WI38 (cell line): ENCODE measurements around the gene CPLANE2.
"Not testable (repeated sequence)": the region's sequence is repeated elsewhere in the genome, so short reads cannot be mapped to it uniquely, and the experiment has no call there.

Experiments used
- H3K4me3 ChIP-seq: 2 replicates; pipeline ENCODE4 v1.5.1; 2011; ENCODE audit warnings: low read depth, mild to moderate bottlenecking, control low read depth, low read length
- TF ChIP-seq, protein P1 (sequence below): IDR thresholded peaks from 2 replicates; pipeline ENCODE4 v1.5.1; 2012; ENCODE audit warnings: low read depth, mild to moderate bottlenecking, control low read depth, low read length

Gene CPLANE2

DNA sequence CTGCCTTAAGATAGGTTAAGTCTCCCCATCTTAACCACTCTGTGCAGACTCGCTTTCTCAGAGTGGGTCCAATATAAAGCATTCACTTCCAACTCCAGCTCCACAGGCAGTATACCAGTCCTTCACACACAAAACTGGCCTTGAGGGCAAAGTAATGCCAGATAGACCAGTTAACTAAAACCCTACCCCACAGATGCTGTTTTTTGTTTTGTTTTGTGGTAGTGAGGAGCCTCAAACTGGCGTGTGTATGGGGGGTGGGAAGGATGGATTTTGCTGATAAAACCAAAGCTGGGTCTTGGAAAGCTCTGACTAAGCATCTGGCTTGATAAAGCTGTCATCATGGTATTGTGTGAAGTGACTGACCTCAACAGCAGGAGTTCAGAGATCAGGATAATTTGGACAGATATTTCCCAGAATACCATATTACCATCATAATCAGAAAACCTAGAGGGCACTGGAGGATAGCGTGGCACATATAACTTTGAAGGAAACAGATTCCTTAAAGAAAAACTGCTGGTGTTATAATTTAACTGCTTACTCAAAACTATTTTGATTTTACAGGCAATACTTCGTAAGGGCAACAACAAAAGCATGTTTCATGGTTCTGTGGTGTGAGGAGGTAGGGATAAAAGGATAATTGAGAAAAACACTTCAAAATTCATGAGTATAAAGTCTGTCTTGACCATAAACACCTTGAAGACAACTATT, 29.6 kb upstream of the CPLANE2 start:
- TF ChIP-seq, protein P1, sequence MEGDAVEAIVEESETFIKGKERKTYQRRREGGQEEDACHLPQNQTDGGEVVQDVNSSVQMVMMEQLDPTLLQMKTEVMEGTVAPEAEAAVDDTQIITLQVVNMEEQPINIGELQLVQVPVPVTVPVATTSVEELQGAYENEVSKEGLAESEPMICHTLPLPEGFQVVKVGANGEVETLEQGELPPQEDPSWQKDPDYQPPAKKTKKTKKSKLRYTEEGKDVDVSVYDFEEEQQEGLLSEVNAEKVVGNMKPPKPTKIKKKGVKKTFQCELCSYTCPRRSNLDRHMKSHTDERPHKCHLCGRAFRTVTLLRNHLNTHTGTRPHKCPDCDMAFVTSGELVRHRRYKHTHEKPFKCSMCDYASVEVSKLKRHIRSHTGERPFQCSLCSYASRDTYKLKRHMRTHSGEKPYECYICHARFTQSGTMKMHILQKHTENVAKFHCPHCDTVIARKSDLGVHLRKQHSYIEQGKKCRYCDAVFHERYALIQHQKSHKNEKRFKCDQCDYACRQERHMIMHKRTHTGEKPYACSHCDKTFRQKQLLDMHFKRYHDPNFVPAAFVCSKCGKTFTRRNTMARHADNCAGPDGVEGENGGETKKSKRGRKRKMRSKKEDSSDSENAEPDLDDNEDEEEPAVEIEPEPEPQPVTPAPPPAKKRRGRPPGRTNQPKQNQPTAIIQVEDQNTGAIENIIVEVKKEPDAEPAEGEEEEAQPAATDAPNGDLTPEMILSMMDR: no peak
- H3K4me3 ChIP-seq: no peak overlapping the region

DNA sequence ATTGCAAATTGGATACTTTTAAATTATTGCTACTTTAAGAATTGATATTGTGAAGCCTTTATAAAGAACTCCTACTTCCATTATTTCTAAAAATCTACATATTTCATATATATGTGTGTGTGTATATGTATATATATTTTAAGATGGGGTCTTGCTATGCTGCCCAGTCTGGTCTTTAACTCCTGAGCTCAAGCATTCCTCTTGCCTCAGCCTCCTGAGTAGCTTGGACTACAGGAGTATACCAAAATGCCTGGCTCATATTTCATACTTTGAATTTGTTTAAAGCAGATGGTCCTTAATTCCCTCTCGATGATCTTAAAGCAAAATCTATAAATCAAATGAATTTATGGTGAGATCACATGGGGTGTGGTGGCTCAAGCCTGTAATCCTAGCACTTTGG, 25.1 kb upstream of the CPLANE2 start:
- H3K4me3 ChIP-seq: no peak overlapping the region
- TF ChIP-seq, protein P1: no peak

DNA sequence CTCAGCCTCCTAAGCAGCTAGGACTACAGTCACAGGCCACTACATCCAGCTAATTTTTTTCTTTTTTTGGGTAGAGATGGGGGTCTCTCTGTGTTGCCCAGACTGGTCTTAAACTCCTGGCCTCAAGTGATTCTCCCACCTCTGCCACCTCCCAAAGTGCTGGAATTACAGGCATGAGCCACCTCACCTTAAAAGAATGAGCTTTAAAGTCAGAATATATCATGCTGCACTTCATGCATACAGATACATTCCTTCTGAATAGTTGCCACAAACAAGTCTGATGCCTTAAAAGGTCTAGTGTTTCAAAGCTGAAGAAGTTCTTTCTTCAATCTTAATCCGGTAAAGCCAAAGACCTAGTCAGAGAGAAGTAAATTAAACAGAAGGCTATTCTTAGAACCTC, 23.8 kb upstream of the CPLANE2 start:
- H3K4me3 ChIP-seq: no peak overlapping the region
- TF ChIP-seq, protein P1: no peak

DNA sequence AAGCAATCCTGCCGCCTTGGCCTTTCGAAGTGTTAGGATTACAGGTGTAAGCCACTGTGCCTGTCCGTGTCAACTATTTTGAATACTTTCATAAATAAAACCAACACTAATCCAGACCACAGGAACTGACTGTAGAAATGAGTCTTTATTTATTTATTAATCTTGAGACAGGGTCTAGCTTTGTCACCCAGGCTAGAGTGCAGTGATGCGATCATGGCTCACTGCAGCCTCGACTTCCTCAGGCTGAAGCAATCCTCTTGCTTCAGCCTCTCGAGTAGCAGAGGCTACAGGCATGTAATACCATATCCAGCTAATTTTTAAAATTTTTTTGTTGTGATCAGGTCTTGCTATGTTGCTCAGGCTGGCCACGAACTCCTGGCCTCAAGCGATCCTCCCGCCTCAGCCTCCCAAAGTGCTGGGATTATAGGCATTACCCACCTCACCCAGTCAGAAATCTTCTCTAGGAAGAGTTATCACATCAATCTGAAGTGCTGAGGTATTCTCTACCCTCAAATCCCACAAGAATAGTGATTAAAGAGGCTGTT, 21.7 kb upstream of the CPLANE2 start:
- no peak overlapping the region for H3K4me3 ChIP-seq
- TF ChIP-seq, protein P1: no peak

DNA sequence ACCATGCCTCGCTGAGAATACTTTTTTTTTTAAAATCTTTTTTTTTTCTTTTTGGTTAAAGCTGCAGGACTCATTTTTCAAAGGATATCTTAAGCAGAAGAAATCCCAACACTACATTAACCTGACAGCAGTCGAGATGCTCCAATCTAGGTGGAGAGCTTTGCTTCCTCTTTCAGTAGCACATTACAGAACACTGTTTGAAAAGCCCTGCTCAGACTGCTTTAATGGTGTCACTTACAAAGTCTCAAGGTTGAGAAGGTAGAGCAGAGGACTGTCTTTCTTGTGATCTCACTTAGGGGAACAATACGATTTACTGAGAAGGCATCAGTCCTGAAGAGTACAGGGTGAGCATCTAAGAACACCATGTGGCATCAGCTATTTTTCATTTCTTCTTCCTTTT, 21.0 kb upstream of the CPLANE2 start:
- TF ChIP-seq, protein P1: no peak
- H3K4me3 ChIP-seq: no peak overlapping the region

DNA sequence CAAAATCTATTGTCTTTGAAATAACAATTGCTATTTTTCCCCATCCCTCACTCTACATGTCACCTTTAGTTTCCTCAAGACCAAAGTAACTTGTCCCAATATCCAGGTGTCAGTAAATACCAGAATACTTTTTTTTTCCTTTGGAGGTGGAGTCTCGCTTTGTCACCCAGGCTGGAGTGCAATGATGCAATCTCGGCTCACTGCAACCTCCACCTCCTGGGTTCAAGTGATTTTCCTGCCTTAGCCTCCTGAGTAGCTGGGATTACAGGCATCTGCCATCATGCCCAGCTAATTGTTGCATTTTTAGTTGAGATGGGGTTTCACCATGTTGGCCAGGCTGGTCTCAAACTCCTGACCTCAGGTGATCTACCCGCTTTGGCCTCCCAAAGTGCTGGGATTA, 20.6 kb upstream of the CPLANE2 start:
- H3K4me3 ChIP-seq: not testable (repeated sequence)

DNA sequence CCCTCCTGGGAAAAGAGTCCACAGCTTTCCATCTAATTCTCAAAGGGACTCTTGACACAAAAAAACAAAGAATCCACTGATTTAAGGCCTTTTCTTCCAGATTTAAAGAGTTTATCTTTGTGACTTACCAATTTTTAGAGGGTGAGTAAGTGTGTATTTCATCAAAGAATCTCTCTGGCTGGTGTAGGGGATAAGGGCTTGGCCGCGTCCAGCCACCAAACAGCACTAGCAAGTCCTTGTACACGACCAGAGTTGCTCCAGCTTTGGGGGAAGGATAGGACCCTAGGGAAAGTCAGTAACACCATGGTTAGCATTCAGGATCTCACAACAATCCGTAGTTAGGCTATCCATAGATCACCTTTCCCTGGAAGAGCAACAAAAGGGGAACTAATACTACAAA, 19.5 kb upstream of the CPLANE2 start:
- no peak overlapping the region for H3K4me3 ChIP-seq
- TF ChIP-seq, protein P1: no peak
